HepG2 (cell line): ENCODE results near the gene SLC22A23. TPM values are rescaled to one million over a fixed set of nuclear protein-coding genes. Genes with fewer than 3 reads are reported as not detected.

ENCODE experiments used
- ATAC-seq: fragments of 200-7000 bp; cut with Tn5 transposase; 3 replicates; pipeline ENCODE4 v1.9.1; 2020; ENCODE audit warnings: mild to moderate bottlenecking, moderate library complexity
- BruUV-seq: library from RNA; stranded (reverse); fragments of 400-500 nt; replicated peaks from 2 replicates; lab custom pipeline; 2021; lab: Mats Ljungman, UMichigan
- CTCF ChIA-PET: fragments of 300-600 bp; formaldehyde crosslinking; extraction: SDS; loops from one replicate; lab custom pipeline; 2021; ENCODE audit warnings: low total read pairs, inconsistent platforms, low intra/inter-chr PET ratio; lab: Yijun Ruan, JAX
- POLR2A ChIA-PET: fragments of 350-600 bp; sonication (Branson Sonifier 250); formaldehyde crosslinking; loops from one replicate; lab custom pipeline; 2020; ENCODE audit warnings: antibody characterized with exemption, inconsistent platforms; lab: Yijun Ruan, JAX
- DNase-seq: peaks from one replicate; pipeline ENCODE4 v3.0.0-alpha.2; 2015; ENCODE audit warnings: low spot score
- FAIRE-seq: peaks from 3 replicates; lab custom pipeline; 2011; peaks lifted over from hg19 to GRCh38; lab: Jason Lieb, UNC
- H2AFZ ChIP-seq: one replicate; pipeline ENCODE4 v1.6.1; 2011; ENCODE audit warnings: low read length, inconsistent platforms
- H3K27ac ChIP-seq: fragments of 300-600 bp; 3 replicates; pipeline ENCODE4 v1.8.0; 2011; ENCODE audit warnings: mixed run types, mild to moderate bottlenecking, mixed read lengths, low read length, inconsistent platforms; ENCODE audit not compliant: insufficient read depth; ENCODE audit errors: extremely low read length
- H3K27me3 ChIP-seq, 2 experiments: fragments of 200-600 bp in 1 of 2; 2 replicates in 1 of 2; 3 replicates in 1 of 2; pipeline versions ENCODE4 v1.6.0 to v1.8.0; 2011; ENCODE audit warnings: low read length in 2 of 2, mild to moderate bottlenecking in 2 of 2, moderate library complexity in 2 of 2, inconsistent platforms in 1 of 2; ENCODE audit not compliant: insufficient read depth in 2 of 2, control insufficient read depth in 1 of 2
- H3K36me3 ChIP-seq, 2 experiments: fragments of 200-600 bp in 1 of 2; replicated peaks in 1 of 2; 2 replicates in 1 of 2; 3 replicates in 1 of 2; pipeline versions ENCODE4 v1.5.1 to v1.8.0; 2011; ENCODE audit warnings: low read length in 2 of 2, inconsistent platforms in 1 of 2; ENCODE audit not compliant: insufficient read depth in 2 of 2, control insufficient read depth in 1 of 2
- H3K4me1 ChIP-seq: 2 replicates; pipeline ENCODE4 v1.5.1; 2012; ENCODE audit warnings: low read length, inconsistent platforms; ENCODE audit not compliant: insufficient read depth
- H3K4me2 ChIP-seq: 2 replicates; pipeline ENCODE4 v1.6.0; 2011; ENCODE audit warnings: low read depth, low read length, inconsistent platforms
- H3K4me3 ChIP-seq, 3 experiments: fragments of 200-600 bp in 1 of 3; sonication (generic), shearing (Covaris generic) in 1 of 3; replicated peaks in 1 of 3; 2 replicates each; pipeline ENCODE4 v1.5.1; 2011 to 2016; ENCODE audit warnings: low read length in 3 of 3, inconsistent platforms in 2 of 3, low read depth in 2 of 3, mild to moderate bottlenecking in 2 of 3, control low read depth in 1 of 3, mixed read lengths in 1 of 3; ENCODE audit not compliant: insufficient read depth in 1 of 3
- H3K79me2 ChIP-seq: one replicate; pipeline ENCODE4 v1.6.1; 2011; ENCODE audit warnings: low read length, inconsistent platforms; ENCODE audit not compliant: insufficient read depth
- H3K9ac ChIP-seq: 2 replicates; pipeline ENCODE4 v1.6.0; 2011; ENCODE audit warnings: mild to moderate bottlenecking, low read depth, low read length, inconsistent platforms; ENCODE audit not compliant: insufficient read depth
- H3K9me3 ChIP-seq: 2 replicates; pipeline ENCODE4 v1.5.1; 2012; ENCODE audit warnings: mild to moderate bottlenecking, low read length
- H4K20me1 ChIP-seq: 2 replicates; pipeline ENCODE4 v1.6.0; 2011; ENCODE audit warnings: inconsistent platforms, mild to moderate bottlenecking, low read length, moderate library complexity; ENCODE audit not compliant: insufficient read depth
- ATF6 ChIP-seq: sonication (generic); formaldehyde crosslinking; conservative IDR thresholded peaks from 2 replicates; pipeline ENCODE4 v1.4.0; 2020; ENCODE audit warnings: missing genetic modification reagents
- ATRX ChIP-seq: sonication (generic); formaldehyde crosslinking; IDR thresholded peaks from 2 replicates; pipeline ENCODE4 v1.4.0; 2020; ENCODE audit warnings: missing genetic modification reagents, borderline replicate concordance
- DMAP1 ChIP-seq: IDR thresholded peaks from 2 replicates; pipeline ENCODE4 v1.6.1; 2016
- ELF3 ChIP-seq: IDR thresholded peaks from 2 replicates; pipeline ENCODE4 v1.6.1; 2016; ENCODE audit warnings: missing genetic modification reagents, missing compliant biosample characterization
- HINFP ChIP-seq: sonication (generic); formaldehyde crosslinking; IDR thresholded peaks from 2 replicates; pipeline ENCODE4 v1.4.0; 2020; ENCODE audit warnings: low read depth, mild to moderate bottlenecking, missing genetic modification reagents
- HMGA1 ChIP-seq: sonication (generic); formaldehyde crosslinking; conservative IDR thresholded peaks from 2 replicates; pipeline ENCODE4 v1.4.0; 2020; ENCODE audit warnings: missing genetic modification reagents
- HNRNPH1 ChIP-seq: fragments of 200-400 bp; formaldehyde crosslinking; optimal IDR thresholded peaks from 2 replicates; pipeline ENCODE3; 2017; ENCODE audit warnings: mild to moderate bottlenecking, low read depth, low read length
- HOXA3 ChIP-seq: sonication (generic); formaldehyde crosslinking; IDR thresholded peaks from 2 replicates; pipeline ENCODE4 v1.5.0; 2020; ENCODE audit warnings: missing genetic modification reagents
- HOXA5 ChIP-seq: sonication (generic); formaldehyde crosslinking; IDR thresholded peaks from 2 replicates; pipeline ENCODE4 v1.4.0; 2020; ENCODE audit warnings: missing genetic modification reagents
- KDM3A ChIP-seq: IDR thresholded peaks from 2 replicates; pipeline ENCODE4 v1.6.1; 2018; ENCODE audit warnings: low read depth, missing compliant biosample characterization
- NFE2L2 ChIP-seq: fragments of 150-350 bp; IDR thresholded peaks from 2 replicates; pipeline ENCODE4 v1.6.1; 2014; ENCODE audit warnings: low read length
- PTBP1 ChIP-seq: fragments of 200-400 bp; formaldehyde crosslinking; IDR thresholded peaks from 2 replicates; pipeline ENCODE4 v1.6.1; 2018; ENCODE audit warnings: low read length, low read depth; ENCODE audit not compliant: poor library complexity, severe bottlenecking
- ZFP36L1 ChIP-seq: sonication (generic); formaldehyde crosslinking; IDR thresholded peaks from 2 replicates; pipeline ENCODE4 v1.8.0; 2022; ENCODE audit warnings: mild to moderate bottlenecking, missing genetic modification reagents, moderate library complexity
- ZMYM2 ChIP-seq: sonication (generic); formaldehyde crosslinking; IDR thresholded peaks from 2 replicates; pipeline ENCODE4 v1.8.0; 2022; ENCODE audit warnings: mild to moderate bottlenecking, missing genetic modification reagents
- ZNF543 ChIP-seq: sonication (generic); formaldehyde crosslinking; IDR thresholded peaks from 2 replicates; pipeline ENCODE4 v1.4.0; 2020; ENCODE audit warnings: mild to moderate bottlenecking, missing genetic modification reagents
- ZNF710 ChIP-seq: sonication (generic); formaldehyde crosslinking; IDR thresholded peaks from 2 replicates; pipeline ENCODE4 v1.5.0; 2020; ENCODE audit warnings: mild to moderate bottlenecking, missing genetic modification reagents, borderline replicate concordance
- ZNF772 ChIP-seq: sonication (generic); formaldehyde crosslinking; IDR thresholded peaks from 2 replicates; pipeline ENCODE4 v1.5.0; 2020; ENCODE audit warnings: mild to moderate bottlenecking, missing genetic modification reagents
- ZSCAN25 ChIP-seq: sonication (generic); formaldehyde crosslinking; IDR thresholded peaks from 2 replicates; pipeline ENCODE4 v1.8.0; 2022; ENCODE audit warnings: mild to moderate bottlenecking, missing genetic modification reagents
- WGBS: methylation state at CpG from one replicate; pipeline ENCODE4 v1.1.6; 2017; ENCODE audit warnings: low lambda C conversion rate; 5-methylcytosine and 5-hydroxymethylcytosine counted together
- in situ Hi-C: cut with HindIII; loops from 2 replicates; pipeline ENCODE4 v1.10.0; 2017; ENCODE audit warnings: low pct_unique_long_range_greater_than_20kb; ENCODE audit not compliant: extremely low pct_ligation_motif_present
- intact Hi-C: fragments of 100-400 bp; cut with micrococcal nuclease; formaldehyde crosslinking; loops from one replicate; pipeline ENCODE4 v1.10.0; 2022; ENCODE audit not compliant: unreplicated experiment
- polyA plus RNA-seq, 8 experiments: library from polyadenylated mRNA; depleted of rRNA in 3 of 8; stranded (reverse) in 7 of 8; unstranded in 1 of 8; fragments of >200 nt; fragmentation: Illumina TruSeq in 4 of 8; extraction: Trizol in 4 of 8; gene quantifications; 2 replicates each; pipeline versions ENCODE4 v1.2.1 to v1.2.3, GENCODE V29; 2011 to 2016; ENCODE audit warnings: low read depth in 4 of 8, missing spikeins in 1 of 8, mixed read lengths in 1 of 8; ENCODE audit not compliant: insufficient read depth in 1 of 8
- total RNA-seq, 5 experiments: library from RNA; depleted of rRNA; stranded (reverse); fragments of >200 nt; fragmentation: Illumina TruSeq; extraction: Trizol; gene quantifications; 2 replicates each; pipeline ENCODE4 v1.2.3, GENCODE V29; 2016; ENCODE audit warnings: low read depth in 1 of 5

SLC22A23 gene
- total and polyA plus RNA-seq, 2 of the 13 experiments (the other 11 are each of a cell fraction or from before 2014, with no cell fraction given), result 11.8 to 17.5 TPM

GRCh38 chr6:3239110-3239830 lies 217.6 kb downstream of the SLC22A23 start:
- Histone ChIP-seq H3K27me3 (peaks cover 9 to 55% of the 10 kb centered on the region in 2 experiments; a peak in 4 of 5 replicates), H3K9ac (no peak overlapping the region), H2AFZ (no peak overlapping the region), H3K27ac (no peak overlapping the region), H3K9me3 (no peaks in the 10 kb centered on the region), H3K4me1 (peaks cover 2% of the 10 kb centered on the region; the same call in 1 of the 2 replicates), H3K4me2 (no peak overlapping the region), H4K20me1 (no peaks in the 10 kb centered on the region), H3K79me2 (no peaks in the 10 kb centered on the region), H3K36me3 (no peaks in the 10 kb centered on the region), H3K4me3 (no peak overlapping the region)
- POLR2A ChIA-PET, result interaction anchor here (1.0 to 2.4 kb wide), 4 partner anchors 8 to 82 kb away, joined by 3 to 7 read pairs (median 6); partner anchors contain the start of gene TUBB2A
- BruUV-seq, result no TSS peak
- 13% methylated on average over 13 of the region's 13 CpGs for WGBS
- CTCF ChIA-PET, result interaction anchor here (0.7 to 1.1 kb wide), 2 partner anchors 113 to 115 kb away, joined by 3 to 6 read pairs; no protein-coding TSS in a partner anchor
- in situ Hi-C loops, result no loop called here
- intact Hi-C loops, result no loop called here
- ATAC-seq (peak; percentile 99), FAIRE-seq (peak; percentile 79), DNase-seq (no peak)
- TF ChIP-seq HINFP (CRISPR knock-in tag) (no peak), PTBP1 (no peak), ZSCAN25 (CRISPR knock-in tag) (no peak), NFE2L2 (no peak), HOXA5 (CRISPR knock-in tag) (no peak), HOXA3 (CRISPR knock-in tag) (no peak), KDM3A (CRISPR knock-in tag) (no peak), ATRX (no peak), ZMYM2 (CRISPR knock-in tag) (no peak), ATF6 (no peak), ZNF543 (CRISPR knock-in tag) (no peak), HMGA1 (CRISPR knock-in tag) (no peak), ZNF710 (CRISPR knock-in tag) (no peak), ZNF772 (CRISPR knock-in tag) (no peak), ZFP36L1 (CRISPR knock-in tag) (no peak), DMAP1 (CRISPR knock-in tag) (no peak), HNRNPH1 (no peak), ELF3 (CRISPR knock-in tag) (no peak)
